Measurements from ENCODE around the gene RAB34. TPM values are rescaled to one million over a fixed set of nuclear protein-coding genes. Genes with fewer than 3 reads are reported as not detected.
A peak's percentile ranks its signal among the peaks of the same experiment; 100 is the strongest.

The RAB34 gene
- total and polyA plus RNA-seq, 2 donors (not counting 1 experiment from before 2014, with no cell fraction given), result 17.1 to 18.0 TPM

DNA sequence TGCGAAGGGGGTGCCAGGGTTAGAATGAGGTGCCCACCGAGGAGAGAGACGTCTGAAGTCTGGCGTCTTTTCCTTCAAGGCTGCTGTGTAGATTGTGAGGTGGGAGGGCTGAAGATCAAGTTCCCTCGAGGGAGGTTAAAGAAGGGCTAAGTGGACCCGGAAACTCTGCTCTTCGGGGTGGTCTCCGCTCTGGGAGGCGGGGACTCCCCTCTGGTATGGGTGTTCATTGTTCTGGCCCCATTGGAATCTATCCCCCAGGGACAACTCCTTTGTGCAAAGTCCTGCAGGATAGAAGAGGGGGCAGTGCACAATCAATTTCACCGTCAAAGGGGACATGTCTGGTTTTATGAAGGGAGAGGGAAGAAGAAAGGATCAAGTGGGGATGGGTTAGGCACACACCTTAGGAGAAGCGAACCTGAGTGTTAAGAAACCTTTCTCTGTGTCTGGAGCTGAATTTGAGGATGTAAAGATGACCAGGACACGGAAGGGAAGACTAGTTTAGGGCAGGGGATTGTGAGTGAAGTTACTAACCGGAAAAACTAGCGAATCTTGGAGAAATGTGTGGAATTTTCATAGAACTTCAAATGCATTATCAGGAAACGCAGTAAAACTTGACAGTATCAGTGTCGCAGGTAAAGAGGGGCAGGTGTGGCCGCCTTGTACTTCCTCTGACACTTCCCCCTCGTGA, 809 bp upstream of the RAB34 start:
- ATAC-seq (ENCODE audit: low read depth) (no peak), DNase-seq (peak; percentile 41)
- Histone ChIP-seq H3K36me3 (replicated peaks in 1 of 2; ENCODE audit: control extremely low read depth in 1 of 2, control insufficient read depth in 1 of 2, extremely low read depth in 1 of 2, insufficient read depth in 2 of 2, low read length in 1 of 2) (peaks cover 0 to 28% of the 10 kb centered on the region in 2 experiments), H2AFZ (ENCODE audit: insufficient read depth, low read depth, low read length, poor library complexity, severe bottlenecking) (peak overlapping the region; percentile 85), H3K4me3 (ENCODE audit: control extremely low read depth in 1 of 5, extremely low read depth in 1 of 5, insufficient read depth in 1 of 5, low read depth in 2 of 5, low read length in 4 of 5) (no peak overlapping the region), H3K27me3 (replicated peaks in 1 of 4; ENCODE audit: control extremely low read depth in 1 of 4, control insufficient read depth in 3 of 4, insufficient read depth in 4 of 4, low read length in 3 of 4) (peaks cover 0 to 8% (median 2%) of the 10 kb centered on the region in 4 experiments), H3K9me3 (ENCODE audit: control extremely low read depth in 1 of 3, control insufficient read depth in 2 of 3, insufficient read depth in 1 of 3, low read length in 2 of 3) (no peaks in the 10 kb centered on the region), H3K27ac (ENCODE audit: low read length in 2 of 2) (peak overlapping the region in 1 of 2 donors; percentile 56), H4K20me1 (ENCODE audit: control insufficient read depth, insufficient read depth, low read length, poor library complexity, severe bottlenecking) (peaks cover 35% of the 10 kb centered on the region), H3K4me2 (replicated peaks; ENCODE audit: low read depth, low read length, poor library complexity, severe bottlenecking) (peak overlapping the region; percentile 85), H3K4me1 (ENCODE audit: control insufficient read depth in 2 of 2, insufficient read depth in 2 of 2, low read length in 2 of 2) (peaks cover 47 to 62% of the 10 kb centered on the region in 2 donors), H3K9ac (ENCODE audit: low read length) (no peak overlapping the region), H3K79me2 (ENCODE audit: control insufficient read depth, insufficient read depth, low read length) (peaks cover 27% of the 10 kb centered on the region)
- ChIA-PET CTCF (interaction anchor here (0.9 to 15.9 kb wide), 4 partner anchors 7 to 176 kb away, joined by 3 to 1020 read pairs (median 6); partner anchors contain the start of genes PROCA1 and TRAF4), POLR2A (interaction anchor here (1.0 kb wide), 1 partner anchor 28 kb away, joined by 7 read pairs; no protein-coding TSS in a partner anchor)
- Mint-ChIP-seq H3K27ac (peak overlapping the region; percentile 89), H3K4me3 (peak overlapping the region; percentile 86), H3K9me3 (ENCODE audit: insufficient read depth) (no peaks in the 10 kb centered on the region), H3K4me1 (peaks cover 48% of the 10 kb centered on the region), H3K27me3 (no peaks in the 10 kb centered on the region)
- 53% methylated on average over 12 of the region's 18 CpGs for WGBS (ENCODE audit: insufficient coverage)
- no peak for TF ChIP-seq EZH2 (IDR thresholded peaks at IDR 0.05; ENCODE audit: borderline replicate concordance, insufficient read depth, low read depth, low read length, poor library complexity, severe bottlenecking)
- TF ChIP-seq, protein P1, sequence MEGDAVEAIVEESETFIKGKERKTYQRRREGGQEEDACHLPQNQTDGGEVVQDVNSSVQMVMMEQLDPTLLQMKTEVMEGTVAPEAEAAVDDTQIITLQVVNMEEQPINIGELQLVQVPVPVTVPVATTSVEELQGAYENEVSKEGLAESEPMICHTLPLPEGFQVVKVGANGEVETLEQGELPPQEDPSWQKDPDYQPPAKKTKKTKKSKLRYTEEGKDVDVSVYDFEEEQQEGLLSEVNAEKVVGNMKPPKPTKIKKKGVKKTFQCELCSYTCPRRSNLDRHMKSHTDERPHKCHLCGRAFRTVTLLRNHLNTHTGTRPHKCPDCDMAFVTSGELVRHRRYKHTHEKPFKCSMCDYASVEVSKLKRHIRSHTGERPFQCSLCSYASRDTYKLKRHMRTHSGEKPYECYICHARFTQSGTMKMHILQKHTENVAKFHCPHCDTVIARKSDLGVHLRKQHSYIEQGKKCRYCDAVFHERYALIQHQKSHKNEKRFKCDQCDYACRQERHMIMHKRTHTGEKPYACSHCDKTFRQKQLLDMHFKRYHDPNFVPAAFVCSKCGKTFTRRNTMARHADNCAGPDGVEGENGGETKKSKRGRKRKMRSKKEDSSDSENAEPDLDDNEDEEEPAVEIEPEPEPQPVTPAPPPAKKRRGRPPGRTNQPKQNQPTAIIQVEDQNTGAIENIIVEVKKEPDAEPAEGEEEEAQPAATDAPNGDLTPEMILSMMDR (IDR thresholded peaks at IDR 0.05), result no peak
- intact Hi-C loops (cut with micrococcal nuclease), result loop anchor here (1.0 to 10.0 kb wide), 10 partner anchors 7 to 574 kb away; partner anchors contain the start of genes ALDOC, BLTP2, ERAL1 and NEK8
